MM.1S (cell line): ENCODE measurements around the gene HOXD11.

Experiments used
- CTCF ChIP-seq: fragments of 300-600 bp; sonication (generic); IDR thresholded peaks from 2 replicates; pipeline ENCODE4 v1.5.1; 2016; ENCODE audit warnings: antibody characterized with exemption, low read length, mixed read lengths
- EZH2 ChIP-seq: fragments of 300-600 bp; sonication (generic); optimal IDR thresholded peaks from 2 replicates; pipeline ENCODE3; 2017; ENCODE audit warnings: low read depth, mild to moderate bottlenecking, antibody characterized with exemption, low read length, mixed read lengths

GRCh38 chr2:176066645-176067588, 40.2 kb upstream of the HOXD11 start:
- no peak for TF ChIP-seq CTCF
- no peak for TF ChIP-seq EZH2
